Astrocyte of the cerebellum (primary cell): Measurements from ENCODE around the gene LIMS1.

Experiments used
- DNase-seq: peaks from one replicate; pipeline ENCODE4 v3.0.0-alpha.2; 2011; ENCODE audit warnings: low read depth
- H3K4me3 ChIP-seq: 2 replicates; pipeline ENCODE4 v1.5.1; 2011; ENCODE audit warnings: mild to moderate bottlenecking, low read depth, low read length, moderate library complexity
- in situ Hi-C: cut with HindIII; loops from 2 replicates; pipeline ENCODE4 v1.10.0; 2017; ENCODE audit warnings: low sequenced_read_pairs
- TF ChIP-seq, protein P1 (sequence below): IDR thresholded peaks from 2 replicates; pipeline ENCODE4 v1.5.1; 2012; ENCODE audit warnings: low read length, low read depth, moderate library complexity, mild to moderate bottlenecking; ENCODE audit errors: missing control alignments

LIMS1 gene

DNA sequence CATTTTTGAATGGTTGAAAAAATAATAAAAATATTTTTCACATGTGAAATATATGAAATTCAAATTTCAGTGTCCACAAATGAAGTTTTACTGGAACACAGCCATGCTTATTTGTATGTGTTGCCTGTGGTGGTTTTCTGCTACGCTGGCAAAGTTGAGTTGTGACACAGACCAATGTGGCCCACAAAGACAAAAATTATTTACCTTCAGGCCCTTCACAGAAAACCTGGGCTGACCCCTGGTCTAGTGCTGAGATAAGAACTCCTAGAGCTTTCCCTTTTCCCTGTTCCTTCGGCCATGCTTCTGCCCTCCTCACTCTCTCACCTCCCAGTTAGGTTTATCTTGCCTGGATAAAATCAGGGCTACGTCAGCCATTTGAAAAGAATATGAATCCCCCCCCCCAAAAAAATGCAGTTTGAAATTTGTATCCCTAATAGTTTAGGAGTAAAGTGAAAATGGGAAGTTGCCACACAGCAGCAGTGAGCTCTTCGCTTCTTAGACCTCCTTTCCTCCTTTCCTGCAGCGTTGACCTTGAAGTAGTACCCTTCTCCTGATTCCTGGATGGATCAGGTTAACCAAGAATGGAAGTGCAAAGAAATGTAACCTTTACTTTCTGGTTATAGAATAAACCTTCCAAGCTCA is 91.0 kb downstream of the LIMS1 start:
- in situ Hi-C loops = no loop called here
- DNase-seq = no peak
- TF ChIP-seq, protein P1, sequence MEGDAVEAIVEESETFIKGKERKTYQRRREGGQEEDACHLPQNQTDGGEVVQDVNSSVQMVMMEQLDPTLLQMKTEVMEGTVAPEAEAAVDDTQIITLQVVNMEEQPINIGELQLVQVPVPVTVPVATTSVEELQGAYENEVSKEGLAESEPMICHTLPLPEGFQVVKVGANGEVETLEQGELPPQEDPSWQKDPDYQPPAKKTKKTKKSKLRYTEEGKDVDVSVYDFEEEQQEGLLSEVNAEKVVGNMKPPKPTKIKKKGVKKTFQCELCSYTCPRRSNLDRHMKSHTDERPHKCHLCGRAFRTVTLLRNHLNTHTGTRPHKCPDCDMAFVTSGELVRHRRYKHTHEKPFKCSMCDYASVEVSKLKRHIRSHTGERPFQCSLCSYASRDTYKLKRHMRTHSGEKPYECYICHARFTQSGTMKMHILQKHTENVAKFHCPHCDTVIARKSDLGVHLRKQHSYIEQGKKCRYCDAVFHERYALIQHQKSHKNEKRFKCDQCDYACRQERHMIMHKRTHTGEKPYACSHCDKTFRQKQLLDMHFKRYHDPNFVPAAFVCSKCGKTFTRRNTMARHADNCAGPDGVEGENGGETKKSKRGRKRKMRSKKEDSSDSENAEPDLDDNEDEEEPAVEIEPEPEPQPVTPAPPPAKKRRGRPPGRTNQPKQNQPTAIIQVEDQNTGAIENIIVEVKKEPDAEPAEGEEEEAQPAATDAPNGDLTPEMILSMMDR = no peak
- H3K4me3 ChIP-seq = no peak overlapping the region

DNA sequence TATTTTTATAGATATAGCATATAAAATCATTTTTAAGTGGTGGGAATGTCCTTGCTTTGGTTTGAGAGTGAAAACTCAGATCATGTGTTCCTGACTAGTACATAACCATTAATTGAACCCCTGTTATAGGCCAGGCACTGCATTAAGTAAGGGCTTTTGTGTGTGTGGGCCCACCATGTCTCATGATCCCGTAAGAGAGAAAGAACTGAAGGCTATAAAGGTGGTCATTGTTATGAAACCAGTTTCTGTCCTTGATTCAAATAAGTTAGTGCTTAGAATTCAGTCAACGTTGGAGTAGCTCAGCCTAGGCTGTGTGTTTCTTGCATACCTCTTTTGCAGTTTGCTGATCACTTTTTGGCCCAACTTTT is 91.5 kb downstream of the LIMS1 start:
- DNase-seq = no peak
- TF ChIP-seq, protein P1 = no peak
- H3K4me3 ChIP-seq = no peak overlapping the region
- in situ Hi-C loops = no loop called here

DNA sequence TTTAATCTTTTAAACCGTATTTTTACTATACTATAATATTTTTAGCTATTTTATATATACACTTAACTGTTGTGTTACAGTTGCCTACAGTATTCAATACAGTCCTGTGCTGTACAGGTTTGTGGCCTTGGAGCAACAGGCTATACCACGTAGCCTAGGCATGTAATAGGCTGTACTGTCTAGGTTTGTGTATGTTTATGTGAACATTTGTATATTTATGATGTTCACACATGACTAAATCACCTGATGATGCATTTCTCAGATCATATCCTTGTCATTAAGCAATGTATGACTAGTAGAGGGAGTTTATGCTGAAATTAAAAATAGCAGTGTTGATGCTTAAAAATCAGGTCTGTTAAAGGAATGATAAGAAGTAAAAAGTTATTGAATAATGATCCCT is 92.7 kb downstream of the LIMS1 start:
- H3K4me3 ChIP-seq = no peak overlapping the region
- in situ Hi-C loops = no loop called here
- DNase-seq = no peak
- TF ChIP-seq, protein P1 = no peak

DNA sequence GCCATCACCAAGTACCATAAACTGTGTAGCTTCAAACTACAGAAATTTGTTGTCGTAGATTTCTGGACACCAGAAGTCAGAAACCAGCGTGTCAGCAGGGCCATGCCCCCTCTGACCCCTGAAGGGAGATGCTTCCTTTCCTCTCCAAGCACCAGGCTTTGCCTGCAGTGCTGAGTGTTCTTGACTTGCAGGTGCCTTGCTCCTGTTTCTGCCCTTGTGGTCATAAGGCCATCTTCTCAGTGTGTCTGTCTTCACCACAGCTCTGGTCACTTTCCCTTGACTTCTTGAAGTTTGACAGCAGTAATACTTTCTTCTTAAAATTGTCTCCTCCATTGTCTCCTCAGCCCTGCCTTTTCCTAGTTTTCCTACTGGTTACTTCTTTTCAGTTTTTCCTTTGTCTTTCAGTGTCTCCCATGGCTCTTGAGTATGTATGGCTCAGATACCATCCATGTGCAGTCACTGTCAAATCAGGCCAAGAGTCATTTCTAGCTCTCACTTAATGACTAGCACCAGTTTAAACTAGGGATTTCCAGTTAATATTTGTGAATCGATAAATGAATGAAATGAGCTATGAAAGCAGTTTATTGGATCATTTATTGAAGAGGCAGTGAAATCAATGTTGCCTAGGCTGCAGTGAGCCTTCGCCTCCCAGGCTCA is 93.8 kb downstream of the LIMS1 start:
- no peak overlapping the region for H3K4me3 ChIP-seq
- TF ChIP-seq, protein P1 = no peak
- DNase-seq = no peak
- in situ Hi-C loops = no loop called here

DNA sequence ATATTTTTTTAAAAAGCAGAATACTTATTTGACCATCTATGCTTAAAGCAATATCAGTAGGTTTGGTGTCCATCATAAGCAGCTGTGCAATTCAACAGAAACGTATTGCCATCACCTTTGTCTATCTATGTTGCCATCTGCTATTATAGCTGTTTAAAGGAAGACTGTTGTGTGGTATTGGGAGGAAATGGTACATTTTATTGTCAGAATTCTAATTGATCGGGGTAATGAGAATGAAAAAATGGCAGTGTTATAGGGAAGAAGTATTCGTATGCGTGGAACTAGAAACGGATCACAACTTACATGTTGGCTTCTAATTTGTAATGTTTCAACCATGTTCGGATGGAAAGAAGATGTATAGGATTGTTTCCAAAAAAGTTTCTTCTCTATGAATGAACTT is 94.7 kb downstream of the LIMS1 start:
- TF ChIP-seq, protein P1 = no peak
- in situ Hi-C loops = no loop called here
- no peak for DNase-seq
- H3K4me3 ChIP-seq = no peak overlapping the region

DNA sequence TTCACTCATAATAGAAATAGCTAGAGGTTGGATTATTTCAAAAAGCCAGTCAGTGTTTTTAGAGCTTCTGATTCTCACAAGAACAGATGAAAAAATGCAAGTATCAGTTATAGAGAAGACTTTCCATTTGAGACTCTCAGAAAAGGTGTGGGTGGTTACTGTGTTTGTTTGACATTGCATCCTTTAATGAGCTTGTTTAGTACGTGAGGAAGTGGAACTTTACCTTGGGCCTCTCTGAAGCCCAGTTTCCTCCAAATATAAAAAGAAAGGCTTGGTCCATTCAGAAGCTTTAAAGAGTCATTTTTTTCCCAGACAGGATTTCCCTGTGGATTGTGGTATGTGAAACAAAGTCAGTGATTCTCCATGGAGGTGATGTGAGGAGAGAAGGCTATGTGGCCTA is 95.1 kb downstream of the LIMS1 start:
- in situ Hi-C loops = no loop called here
- DNase-seq = no peak
- H3K4me3 ChIP-seq = no peak overlapping the region
- TF ChIP-seq, protein P1 = no peak
